Measurements from ENCODE around the gene STAC3.
A peak's percentile ranks its signal among the peaks of the same experiment; 100 is the strongest.
"Not testable (repeated sequence)": the region's sequence is repeated elsewhere in the genome, so short reads cannot be mapped to it uniquely, and the experiment has no call there.

The STAC3 gene

DNA sequence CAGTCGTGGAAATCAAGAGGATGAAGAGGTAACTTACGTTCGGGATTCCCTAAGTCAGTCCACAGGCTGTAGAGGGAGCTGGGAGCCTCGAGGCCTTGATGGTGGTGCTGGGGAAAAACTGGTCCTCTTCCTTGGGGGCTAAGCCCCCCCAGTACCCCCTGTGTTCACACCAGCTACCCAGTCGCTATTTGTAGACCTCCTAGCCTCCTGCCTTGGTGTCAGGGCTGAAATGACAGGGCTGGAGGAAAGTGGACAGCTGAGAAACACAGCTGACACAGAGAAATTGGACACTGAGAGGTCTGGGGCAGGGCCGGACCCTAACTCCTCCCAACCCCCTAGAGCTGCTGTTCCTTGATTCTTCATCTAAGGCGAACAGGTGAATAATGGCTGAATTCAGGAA is at the start of gene STAC3:
Gene STAC3 (minus strand): TSS at position 232 of the 400 bp plus-strand sequence. CDS start 1,551 bp downstream, outside the sequence.
- DNase-seq, result no peak

DNA sequence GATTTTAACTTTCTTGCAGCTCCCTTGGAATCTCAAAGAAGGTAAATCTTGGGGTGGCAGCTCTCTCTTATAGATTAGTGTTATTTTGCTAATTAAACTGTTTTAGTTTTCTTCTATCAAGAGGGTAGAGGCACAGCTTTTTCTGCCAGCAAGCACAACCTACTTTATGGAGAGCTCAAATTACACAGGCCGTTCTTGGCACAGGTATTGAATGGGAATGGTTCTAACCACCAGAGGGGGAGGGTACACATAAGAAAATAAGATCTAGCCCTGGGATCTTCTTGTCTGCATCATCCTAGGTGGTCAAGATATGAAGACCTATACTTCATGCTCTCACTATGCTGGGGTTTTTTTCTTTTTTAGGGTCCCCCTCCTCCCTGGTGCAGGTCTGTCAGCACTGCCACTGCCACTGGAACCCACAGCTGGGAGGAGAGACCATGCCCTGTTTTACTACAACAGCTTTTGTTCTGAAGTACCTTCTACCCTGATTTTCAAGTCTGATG is 48.6 kb upstream of the STAC3 start:
- DNase-seq, result peak in 1 of 2 experiments; percentile 11

DNA sequence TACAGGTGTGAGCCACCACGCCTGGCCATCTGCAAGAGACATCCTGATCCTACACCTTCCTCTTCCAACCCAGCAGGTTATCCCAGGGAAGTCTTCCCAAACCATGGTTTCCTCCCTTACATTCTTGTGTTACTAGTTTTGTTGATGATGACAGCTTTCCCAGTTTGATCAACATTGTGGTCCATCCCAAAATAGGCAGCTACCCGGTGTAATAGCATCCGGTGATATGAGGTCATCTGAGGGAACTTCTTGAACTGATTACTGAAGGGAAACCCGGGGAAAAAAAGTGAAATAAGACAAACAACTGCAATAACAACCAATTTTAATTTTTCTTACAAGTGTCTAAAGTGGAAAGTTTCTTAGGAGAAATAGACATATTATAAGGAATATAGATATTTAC is 45.3 kb upstream of the STAC3 start:
- DNase-seq, result no peak

DNA sequence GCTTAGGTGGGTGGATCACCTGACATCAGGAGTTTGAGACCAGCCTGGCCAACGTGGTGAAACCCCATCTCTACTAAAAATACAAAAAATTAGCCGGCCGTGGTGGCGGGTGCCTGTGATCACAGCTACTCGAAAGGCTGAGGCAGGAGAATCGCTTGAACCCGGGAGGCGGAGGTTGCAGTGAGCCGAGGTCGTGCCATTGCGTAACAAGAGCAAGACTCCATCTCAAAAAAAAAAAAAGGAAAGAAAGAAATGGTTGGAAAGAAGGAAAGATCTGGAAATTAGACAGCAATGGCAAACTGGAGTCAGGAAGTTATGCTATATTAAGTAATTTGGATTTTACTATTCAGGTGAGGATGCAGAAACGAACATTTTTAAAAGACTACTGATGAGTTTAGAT is 31.1 kb upstream of the STAC3 start:
- DNase-seq, result not testable (repeated sequence)

DNA sequence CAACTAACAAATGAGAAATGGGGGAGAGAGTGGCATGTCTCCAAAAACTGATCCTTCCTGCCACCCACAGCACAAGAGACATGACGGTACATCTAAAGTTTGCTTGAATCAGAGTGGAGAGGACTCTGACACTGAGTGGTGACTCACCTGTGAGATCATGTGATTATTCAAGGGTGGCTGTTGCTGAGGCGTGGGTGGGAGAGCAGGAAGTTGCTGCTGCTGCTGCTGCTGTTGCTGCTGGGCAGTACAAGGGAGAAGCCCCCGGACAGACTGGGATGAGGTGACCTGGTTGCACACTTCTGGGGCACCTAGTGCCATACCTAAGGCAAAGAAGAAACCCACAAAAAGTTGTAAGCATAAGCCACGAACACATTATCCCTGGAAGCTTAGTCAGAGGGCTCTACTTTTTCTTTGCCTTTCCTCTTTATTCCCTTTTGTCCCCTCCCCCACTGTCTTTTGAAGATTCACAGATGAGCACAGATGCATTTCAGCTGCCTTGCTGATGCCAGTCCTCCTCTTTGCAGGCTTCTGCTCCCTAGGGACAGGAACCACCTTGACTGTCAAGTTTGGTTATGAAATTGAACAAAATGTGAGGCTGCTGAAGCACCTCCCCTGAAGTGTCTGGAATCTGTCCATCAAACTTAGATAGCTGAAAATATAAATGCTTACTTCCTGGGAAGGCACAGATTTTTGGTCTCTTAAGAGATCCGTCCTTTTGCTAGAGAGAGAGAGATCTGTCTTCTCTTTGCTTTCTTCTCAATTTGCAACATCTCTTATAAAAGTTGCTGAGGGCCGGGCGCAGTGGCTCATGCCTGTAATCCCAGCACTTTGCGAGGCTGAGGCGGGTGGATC is 29.4 kb upstream of the STAC3 start:
- no peak for DNase-seq

DNA sequence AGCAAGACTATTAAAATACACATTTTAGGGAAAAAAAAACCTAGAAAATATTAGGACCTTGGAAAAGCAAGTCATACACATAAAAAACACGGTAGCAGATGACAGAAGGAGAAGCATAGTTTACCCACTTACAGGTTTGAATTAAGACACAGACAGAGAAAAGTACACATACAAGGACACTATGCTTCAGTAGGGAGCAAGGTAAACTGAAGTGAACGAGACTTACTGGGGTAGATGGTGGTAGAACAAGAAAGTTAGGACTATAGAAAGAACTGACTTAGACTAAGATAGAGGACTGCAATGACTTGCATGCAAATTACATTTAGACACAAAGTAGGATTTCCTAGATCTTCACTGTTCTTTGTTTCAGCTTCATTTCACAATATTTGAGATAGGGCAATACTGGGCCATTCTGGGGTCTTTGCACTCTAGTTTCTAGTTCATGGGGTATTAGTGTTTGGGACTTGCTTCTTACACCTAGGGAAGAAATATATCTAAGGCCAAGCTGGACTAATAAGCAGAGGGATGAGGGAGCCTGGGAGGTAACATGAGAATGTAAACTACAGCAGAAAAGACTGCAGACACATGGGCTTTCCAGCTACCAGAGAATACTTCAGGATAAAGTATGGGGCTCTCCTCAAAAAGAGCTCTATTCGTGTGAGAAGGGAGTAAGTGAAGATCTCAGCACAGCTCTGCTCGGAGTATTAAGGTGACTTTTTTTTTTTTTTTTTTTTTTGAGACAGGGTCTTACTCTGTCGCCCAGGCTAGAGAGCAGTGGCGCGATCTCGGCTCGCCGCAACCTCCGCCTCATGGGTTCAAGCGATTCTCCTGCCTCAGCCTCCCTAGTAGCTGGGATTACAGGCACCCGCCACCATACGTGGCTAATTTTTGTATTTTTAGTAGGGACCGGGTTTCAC is 27.7 kb upstream of the STAC3 start:
- DNase-seq, result no peak

DNA sequence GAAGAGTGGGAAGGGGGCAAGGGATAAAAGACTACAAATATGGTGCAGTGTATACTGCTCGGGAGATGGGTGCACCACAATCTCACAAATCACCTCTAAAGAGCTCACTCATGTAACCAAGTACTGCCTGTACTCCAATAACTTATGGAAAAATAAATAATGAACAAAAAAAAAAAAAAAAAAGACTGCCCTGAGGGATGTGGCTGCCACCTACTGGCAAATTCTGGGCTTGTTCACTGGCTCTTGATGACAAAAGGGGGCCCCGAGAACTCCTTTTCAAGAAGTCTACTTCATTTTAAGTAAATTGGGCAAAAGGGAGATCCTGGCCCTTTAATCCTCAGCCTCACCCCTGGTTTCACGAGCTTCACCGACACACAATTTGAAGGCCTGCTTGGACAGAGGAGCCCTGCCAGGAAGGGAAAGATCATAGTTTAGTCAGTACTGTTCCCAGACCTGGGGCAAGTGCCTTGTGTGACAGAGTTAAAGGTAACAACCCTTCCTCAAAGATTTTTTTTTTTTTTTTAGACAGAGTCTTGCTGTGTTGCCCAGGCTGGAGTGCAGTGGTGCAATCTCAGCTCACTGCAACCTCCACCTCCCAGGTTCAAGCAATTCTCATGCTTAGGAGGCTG is 26.1 kb upstream of the STAC3 start:
- no peak for DNase-seq

DNA sequence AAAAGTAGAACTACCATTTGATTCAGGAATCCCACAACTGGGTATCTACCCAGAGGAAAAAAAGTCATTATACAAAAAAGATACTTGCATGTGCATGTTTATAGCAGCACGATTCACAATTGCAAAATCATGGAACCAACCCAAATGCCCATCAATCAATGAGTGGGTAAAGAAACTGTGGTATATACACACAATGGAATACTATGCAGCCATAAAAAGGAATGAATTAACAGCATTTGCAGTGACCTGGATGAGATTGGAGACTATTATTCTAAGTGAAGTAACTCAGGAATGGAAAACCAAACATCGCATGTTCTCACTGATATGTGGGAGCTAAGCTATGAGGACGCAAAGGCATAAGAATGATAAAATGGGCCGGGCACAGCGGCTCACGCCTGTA is 25.2 kb upstream of the STAC3 start:
- not testable (repeated sequence) for DNase-seq

DNA sequence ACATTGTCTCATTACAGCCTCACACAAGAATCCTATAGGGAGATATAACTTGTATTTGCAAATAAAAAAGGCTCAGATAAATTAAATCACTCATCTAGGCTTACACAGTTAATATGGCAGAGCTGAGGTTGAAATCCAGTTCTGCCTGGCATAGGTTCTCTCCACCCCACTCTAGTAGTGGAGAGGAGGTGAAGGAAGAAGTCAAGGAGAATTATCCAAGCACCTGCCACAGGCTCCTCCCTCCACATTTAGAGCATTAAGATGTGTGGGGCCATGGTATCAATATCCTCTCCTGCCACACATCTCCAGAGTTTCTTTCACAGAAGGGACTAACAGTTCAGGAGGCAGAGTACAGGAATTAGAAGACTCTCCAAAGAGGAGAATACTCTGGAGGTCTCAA is 22.5 kb upstream of the STAC3 start:
- DNase-seq, result no peak

DNA sequence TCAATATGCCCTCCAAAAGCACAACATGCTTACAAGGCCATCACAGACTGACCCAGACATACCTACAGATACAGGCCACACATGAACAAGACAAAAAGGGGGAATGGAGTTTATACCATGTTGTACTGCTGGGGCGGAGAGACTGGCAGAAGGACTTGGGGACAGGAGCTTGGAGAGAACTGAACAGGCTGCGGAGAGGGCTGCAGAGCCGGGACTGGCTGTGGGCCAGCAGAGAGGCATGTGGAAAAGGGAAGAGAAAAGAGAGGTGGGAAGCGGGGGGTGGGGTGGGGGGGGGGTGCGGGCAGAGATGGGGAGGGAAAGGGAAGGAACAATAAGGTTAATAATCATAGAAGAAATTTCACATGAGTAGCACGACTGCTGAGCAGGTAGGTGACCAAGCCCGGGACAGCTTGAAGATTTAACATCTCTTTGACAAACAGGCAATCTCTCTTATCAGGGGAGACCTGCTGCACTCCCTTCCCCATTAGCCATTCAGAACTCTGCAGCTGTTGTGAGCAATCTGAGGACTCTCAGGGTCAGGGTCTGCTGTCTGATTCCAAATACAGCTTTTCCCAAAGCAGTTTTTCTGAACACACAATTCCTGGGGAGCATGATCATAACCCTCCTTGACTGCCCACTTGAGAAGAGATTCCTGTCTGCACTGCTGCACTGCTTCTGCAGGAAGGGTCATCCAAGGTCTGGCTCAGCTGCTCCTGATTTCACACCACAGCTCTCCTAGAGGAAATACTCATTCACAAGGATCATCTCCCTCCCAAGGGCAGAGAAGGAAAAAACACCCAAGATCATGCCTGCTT is 21.6 kb upstream of the STAC3 start:
- DNase-seq, result no peak

DNA sequence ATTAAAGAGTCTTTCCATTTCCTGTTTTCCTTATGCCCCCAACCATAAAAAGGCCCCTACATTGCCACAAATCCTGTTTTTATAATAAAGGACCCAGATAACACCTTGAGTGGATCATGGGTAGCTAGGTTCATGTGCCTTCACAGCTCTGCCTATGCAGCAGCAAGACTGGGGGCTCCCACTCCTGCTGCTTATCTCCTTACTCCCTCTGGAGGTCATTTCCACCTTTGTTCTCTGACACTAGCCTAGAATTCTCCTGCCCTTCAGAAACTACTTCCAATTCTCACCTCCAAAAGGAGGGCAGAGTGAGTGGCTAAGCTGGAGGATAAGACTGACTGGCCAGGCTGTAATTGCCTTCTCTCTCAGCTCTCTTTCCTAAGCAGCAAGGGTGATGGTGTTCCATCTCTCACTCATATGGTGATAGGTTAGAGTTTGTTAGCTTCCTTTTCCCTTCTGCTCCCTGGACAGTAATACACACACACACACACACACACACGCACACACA is 20.0 kb upstream of the STAC3 start:
- no peak for DNase-seq

DNA sequence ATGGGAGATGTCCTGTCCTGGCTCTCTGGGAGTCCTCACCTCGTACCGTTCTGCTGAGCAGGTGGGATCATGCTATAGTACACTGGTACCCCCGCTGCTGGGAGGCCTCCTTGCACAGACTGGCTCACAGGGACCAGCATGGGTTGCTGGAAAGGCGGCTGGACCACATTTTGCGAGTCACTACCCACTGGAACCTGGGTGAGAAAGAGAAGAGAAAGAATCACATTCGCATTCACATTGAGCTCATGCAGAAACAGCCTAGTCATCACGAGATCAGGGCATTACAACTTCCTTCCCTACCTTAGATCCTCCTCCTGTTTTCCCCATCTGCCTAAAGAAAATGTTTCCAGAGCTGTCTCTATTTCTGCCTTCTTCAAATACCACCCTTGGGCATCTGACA is 17.3 kb upstream of the STAC3 start:
- DNase-seq, result no peak

DNA sequence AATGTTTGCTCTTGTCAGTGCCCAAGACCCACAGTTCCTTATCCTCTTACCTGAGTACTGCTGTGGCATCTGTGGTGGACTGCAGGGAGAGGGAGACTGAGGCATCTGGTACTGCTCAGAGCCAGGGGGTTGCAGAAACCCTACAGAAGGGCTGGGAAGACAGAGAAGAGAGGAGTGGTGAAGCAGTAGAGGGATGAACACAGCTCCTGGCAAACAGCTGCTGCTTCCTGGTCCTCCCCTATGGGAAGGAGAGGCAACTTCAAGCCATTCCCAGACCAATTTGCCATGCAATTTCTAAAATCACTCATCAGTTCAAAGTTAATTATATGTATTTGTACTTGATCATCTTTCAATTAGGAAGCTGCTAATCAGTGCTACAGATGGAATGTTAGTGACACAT is 15.7 kb upstream of the STAC3 start:
- no peak for DNase-seq

DNA sequence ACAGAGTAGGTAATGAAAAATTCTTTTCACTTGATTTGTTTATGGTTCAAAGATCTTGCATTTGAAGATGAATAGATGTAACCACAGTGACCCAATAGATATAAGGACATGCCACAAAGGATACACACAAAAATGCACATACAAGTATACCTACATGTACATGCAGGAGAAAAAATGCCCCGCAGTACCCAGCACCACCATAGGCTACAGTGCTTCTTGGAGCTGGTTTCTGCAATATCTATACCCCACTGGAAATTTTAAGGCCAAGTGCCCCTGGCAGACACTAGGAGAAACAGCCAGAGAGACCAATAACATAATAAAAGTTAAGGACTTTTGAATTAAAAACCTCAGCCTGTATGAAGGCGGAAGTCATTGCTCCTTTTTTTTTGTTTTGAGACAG is 12.1 kb upstream of the STAC3 start:
- no peak for DNase-seq

DNA sequence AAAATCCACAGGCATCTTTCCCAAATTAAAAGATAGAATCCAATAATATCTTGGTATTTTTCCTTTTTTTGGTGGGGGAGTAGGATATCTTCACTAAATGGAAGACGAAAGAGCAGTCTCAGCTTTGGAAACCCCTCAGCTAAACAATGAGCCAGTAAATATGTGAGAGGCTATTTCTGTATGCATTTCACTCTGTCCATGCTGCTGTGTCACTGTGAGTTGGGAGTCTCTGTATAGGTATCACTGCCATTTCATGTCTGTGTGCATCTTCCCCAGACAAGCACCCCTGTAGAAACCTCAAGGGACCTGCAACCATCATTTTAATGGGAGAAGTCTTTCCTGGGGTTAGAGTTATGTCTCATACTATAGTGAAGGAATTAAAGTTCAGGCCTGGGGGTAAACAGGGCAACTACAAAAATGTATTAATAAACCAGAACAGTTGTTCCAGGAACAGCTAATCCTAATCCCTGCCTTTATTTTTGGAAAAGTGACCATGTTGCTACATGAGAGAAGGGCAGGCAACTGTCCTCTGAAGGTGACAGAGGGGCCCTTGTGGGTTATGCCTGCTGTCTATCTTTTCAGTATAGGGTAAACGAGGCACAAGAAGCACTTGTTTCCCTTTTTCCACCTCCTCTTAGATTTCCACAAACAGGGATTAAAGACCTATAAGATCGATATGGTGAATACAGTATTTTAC is 11.3 kb upstream of the STAC3 start:
- no peak for DNase-seq

DNA sequence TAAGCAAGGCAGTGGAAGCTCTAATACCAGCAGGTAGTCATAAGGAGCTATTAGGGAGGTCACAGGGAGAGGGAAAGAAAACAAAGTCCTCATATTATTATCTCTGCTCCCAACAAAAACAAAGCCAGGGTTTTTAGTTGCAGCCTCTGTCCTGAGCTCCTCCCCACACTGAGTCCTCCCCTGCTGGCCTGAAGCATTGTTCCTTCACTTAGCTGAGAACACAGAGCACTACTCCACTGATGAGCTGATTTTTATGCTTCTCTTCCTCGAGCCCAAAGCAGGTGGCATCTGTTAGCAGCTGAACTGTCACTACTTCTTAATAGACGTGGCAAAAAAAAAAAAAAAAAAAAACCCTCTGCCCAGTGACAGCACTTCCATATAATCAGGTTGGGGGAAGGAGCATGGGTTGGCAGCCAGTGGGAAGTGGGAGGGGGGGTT is 10.5 kb upstream of the STAC3 start:
- peak; percentile 43 to 65 for DNase-seq

DNA sequence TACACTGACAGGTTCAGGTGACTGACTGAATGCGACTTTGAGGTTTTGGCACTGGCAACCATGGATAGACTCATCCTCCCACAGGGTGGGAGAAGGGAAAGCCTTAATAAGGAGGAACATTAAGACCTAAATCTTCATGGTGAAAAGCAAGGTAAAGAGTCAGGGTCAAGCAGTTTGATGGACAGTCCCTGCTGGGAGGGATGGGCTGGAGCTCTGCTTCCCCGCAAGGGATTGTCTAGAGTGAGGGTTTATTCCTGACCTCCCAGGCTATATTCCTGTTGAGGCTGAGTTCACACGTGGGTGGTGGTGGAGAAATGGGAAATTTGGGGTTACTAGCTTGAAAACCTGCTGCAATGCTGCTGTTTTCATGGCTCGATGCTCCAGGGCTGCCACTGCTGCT is 9.4 kb upstream of the STAC3 start:
- DNase-seq, result no peak

DNA sequence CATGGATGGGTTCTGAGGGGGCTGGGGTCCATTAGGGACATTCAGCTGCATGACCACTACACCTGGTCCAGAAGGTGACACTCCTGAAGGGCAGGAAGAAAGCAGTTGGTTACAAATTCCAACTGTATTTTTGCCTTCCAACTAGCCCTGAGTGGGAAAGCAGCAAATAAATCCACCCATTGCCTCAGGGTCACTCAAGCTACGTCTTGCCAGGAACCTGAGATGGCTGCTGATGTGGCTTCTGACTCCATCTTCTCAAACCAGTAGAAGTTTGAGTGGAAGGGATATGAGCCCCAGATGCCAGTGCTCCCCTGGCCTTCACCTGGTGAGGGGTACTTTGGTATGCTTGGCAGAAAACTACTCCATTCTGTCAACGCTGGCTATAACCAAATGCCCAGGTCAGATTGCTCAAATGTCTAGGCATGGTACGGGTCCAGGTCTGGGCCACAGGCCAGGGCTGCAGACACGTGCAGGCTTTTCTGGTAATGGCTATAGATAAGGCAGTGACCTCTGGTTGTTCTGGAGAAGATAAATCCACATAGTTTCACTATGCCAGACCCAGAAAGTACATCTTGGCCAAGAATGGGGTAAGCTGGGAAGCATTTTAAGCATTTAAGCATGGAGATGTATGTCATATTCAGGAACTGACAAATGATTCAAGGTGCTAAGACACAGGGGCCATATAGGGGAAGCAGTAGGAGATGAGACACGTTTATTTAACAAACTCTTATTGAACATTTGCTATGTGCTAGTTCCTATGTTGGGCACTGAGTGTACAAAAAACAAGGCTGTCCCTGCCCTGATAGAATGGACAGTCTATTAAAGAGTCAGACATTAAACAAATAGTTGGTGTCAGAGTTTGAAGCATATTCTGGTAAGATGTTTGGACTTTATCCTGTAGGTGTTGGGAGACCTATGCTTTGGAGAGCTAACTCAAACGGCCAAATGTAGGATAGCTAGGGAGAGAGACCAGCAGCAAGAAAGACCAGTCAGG is 8.3 kb upstream of the STAC3 start:
- DNase-seq, result no peak

DNA sequence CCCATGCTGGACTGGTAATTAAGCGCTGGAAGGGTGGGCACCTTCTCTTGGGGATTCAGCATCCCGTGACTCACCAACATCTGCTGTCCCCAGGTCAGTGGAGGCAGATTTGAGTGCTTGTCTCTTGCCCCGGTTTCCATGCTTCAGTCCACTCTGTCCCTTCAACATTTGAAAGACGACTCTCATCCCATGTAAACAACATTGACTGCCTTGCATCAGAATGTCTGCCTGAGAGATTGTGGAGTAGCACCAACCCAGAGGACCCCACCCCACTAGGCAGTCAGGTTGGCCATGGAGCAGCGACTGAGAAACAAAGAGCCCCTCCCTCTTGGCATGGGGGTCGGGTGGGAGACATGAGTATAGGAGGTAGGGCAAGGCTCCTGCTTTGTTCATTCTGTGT is 4.9 kb upstream of the STAC3 start:
- no peak for DNase-seq
